Liver (tissue), 9 donors: ENCODE data around the gene AKR1D1. TPM values are rescaled to one million over a fixed set of nuclear protein-coding genes. Genes with fewer than 3 reads are reported as not detected.

ENCODE experiments used
- DNase-seq: peaks from one replicate; pipeline ENCODE4 v3.0.0-alpha.2; 2017; ENCODE audit warnings: low spot score
- H3K27ac ChIP-seq, 2 donors: one replicate each; pipeline ENCODE4 v1.7.0; 2013; ENCODE audit warnings: inconsistent platforms in 2 of 2, low read length in 2 of 2, control low read depth in 1 of 2, low read depth in 1 of 2, mild to moderate bottlenecking in 1 of 2
- H3K27me3 ChIP-seq, 4 donors: one replicate each; pipeline versions ENCODE4 v1.6.1 to v1.7.0; 2013; ENCODE audit warnings: low read length in 3 of 4, inconsistent platforms in 1 of 4, mild to moderate bottlenecking in 1 of 4, moderate library complexity in 1 of 4; ENCODE audit not compliant: control insufficient read depth in 4 of 4, insufficient read depth in 4 of 4
- H3K36me3 ChIP-seq, 4 donors: one replicate each; pipeline versions ENCODE4 v1.6.1 to v1.7.0; 2013; ENCODE audit warnings: low read length in 3 of 4, mild to moderate bottlenecking in 3 of 4, low read depth in 1 of 4, moderate library complexity in 1 of 4; ENCODE audit not compliant: control insufficient read depth in 4 of 4, insufficient read depth in 3 of 4
- H3K4me1 ChIP-seq, 4 donors: one replicate each; pipeline versions ENCODE4 v1.6.1 to v1.7.0; 2013; ENCODE audit warnings: low read length in 3 of 4, mild to moderate bottlenecking in 3 of 4, moderate library complexity in 1 of 4; ENCODE audit not compliant: control insufficient read depth in 4 of 4, insufficient read depth in 4 of 4
- H3K4me3 ChIP-seq, 3 donors: one replicate each; pipeline versions ENCODE4 v1.6.1 to v1.7.0; 2013; ENCODE audit warnings: low read length in 3 of 3, control low read depth in 1 of 3, low read depth in 1 of 3, mild to moderate bottlenecking in 1 of 3
- H3K9ac ChIP-seq, 2 donors: one replicate each; pipeline ENCODE4 v1.7.0; 2013; ENCODE audit warnings: low read length in 2 of 2, mild to moderate bottlenecking in 2 of 2, moderate library complexity in 2 of 2, control low read depth in 1 of 2, low read depth in 1 of 2
- H3K9me3 ChIP-seq, 4 donors: one replicate each; pipeline versions ENCODE4 v1.6.1 to v1.7.0; 2013; ENCODE audit warnings: low read length in 3 of 4; ENCODE audit not compliant: control insufficient read depth in 4 of 4
- ATF3 ChIP-seq: IDR thresholded peaks from 2 replicates; pipeline ENCODE4 v1.6.1; 2016; ENCODE audit warnings: antibody characterized with exemption
- CTCF ChIP-seq: fragments of 150-350 bp; IDR thresholded peaks from 2 replicates; pipeline ENCODE4 v1.5.1; 2017; ENCODE audit warnings: improper control_type of control experiment, low read depth, low read length; ENCODE audit not compliant: missing input control
- EGR1 ChIP-seq, 2 donors: IDR thresholded peaks; 2 replicates each; pipeline ENCODE4 v1.6.1; 2016 to 2018; ENCODE audit warnings: antibody characterized with exemption in 2 of 2, low read depth in 2 of 2
- FOXA1 ChIP-seq: IDR thresholded peaks from 2 replicates; pipeline ENCODE4 v1.6.1; 2016; ENCODE audit warnings: antibody characterized with exemption
- FOXA2 ChIP-seq: IDR thresholded peaks from 2 replicates; pipeline ENCODE4 v1.6.1; 2016; ENCODE audit warnings: antibody characterized with exemption
- GABPA ChIP-seq, 2 donors: IDR thresholded peaks in 1 of 2; conservative IDR thresholded peaks in 1 of 2; 2 replicates each; pipeline ENCODE4 v1.6.1; 2016; ENCODE audit warnings: antibody characterized with exemption in 2 of 2, mild to moderate bottlenecking in 1 of 2, moderate library complexity in 1 of 2
- HNF4A ChIP-seq, 2 donors: conservative IDR thresholded peaks; 2 replicates each; pipeline ENCODE4 v1.6.1; 2016; ENCODE audit warnings: antibody characterized with exemption in 2 of 2, mild to moderate bottlenecking in 2 of 2
- JUND ChIP-seq, 2 donors: IDR thresholded peaks; 2 replicates each; pipeline ENCODE4 v1.6.1; 2016; ENCODE audit warnings: antibody characterized with exemption in 2 of 2
- MAX ChIP-seq: IDR thresholded peaks from 2 replicates; pipeline ENCODE4 v1.6.1; 2016; ENCODE audit warnings: antibody characterized with exemption
- NR2F2 ChIP-seq: IDR thresholded peaks from 2 replicates; pipeline ENCODE4 v1.6.1; 2016; ENCODE audit warnings: antibody characterized with exemption
- RAD21 ChIP-seq, 2 donors: IDR thresholded peaks; 2 replicates each; pipeline ENCODE4 v1.6.1; 2016; ENCODE audit warnings: antibody characterized with exemption in 2 of 2, mild to moderate bottlenecking in 2 of 2
- RXRA ChIP-seq, 2 donors: IDR thresholded peaks; 2 replicates each; pipeline ENCODE4 v1.6.1; 2017 to 2018; ENCODE audit warnings: antibody characterized with exemption in 2 of 2, mild to moderate bottlenecking in 1 of 2
- SP1 ChIP-seq: IDR thresholded peaks from 2 replicates; pipeline ENCODE4 v1.6.1; 2018; ENCODE audit warnings: antibody characterized with exemption, mild to moderate bottlenecking
- TAF1 ChIP-seq: conservative IDR thresholded peaks from 2 replicates; pipeline ENCODE4 v1.6.1; 2016; ENCODE audit warnings: antibody characterized with exemption, mild to moderate bottlenecking
- YY1 ChIP-seq: IDR thresholded peaks from 2 replicates; pipeline ENCODE4 v1.6.1; 2016; ENCODE audit warnings: antibody characterized with exemption, mild to moderate bottlenecking
- ZBTB33 ChIP-seq: IDR thresholded peaks from 2 replicates; pipeline ENCODE4 v1.6.1; 2016; ENCODE audit warnings: antibody characterized with exemption
- WGBS: extraction: QIAGEN DNeasy Blood & Tissue Kit; methylation state at CpG from one replicate; pipeline ENCODE4 v1.1.7; 2013; 5-methylcytosine and 5-hydroxymethylcytosine counted together
- polyA plus RNA-seq, 2 donors: library from polyadenylated mRNA; stranded (reverse) in 1 of 2; unstranded in 1 of 2; fragments of 200-250 nt in 1 of 2; fragments of >200 nt in 1 of 2; fragmentation: Nextera tagmentation in 1 of 2; extraction: Ambion mirVana in 1 of 2; gene quantifications; one replicate each; pipeline versions ENCODE4 v1.2.1 to v1.2.3, GENCODE V29; 2013 to 2015
- total RNA-seq, 2 donors: library from RNA; depleted of rRNA; stranded (reverse); fragments of >200 nt; gene quantifications; one replicate each; pipeline ENCODE4 v1.2.3, GENCODE V29; 2014
- donor health status: healthy.
- donor health status: healthy.
- donor health status: healthy.
- donor health status: healthy.
- donor health status: healthy.

Gene AKR1D1
- total and polyA plus RNA-seq, 4 donors, result 18.6 to 93.9 (median 31.9) TPM

GRCh38 chr7:138151731-138152577 is 75.7 kb downstream of the AKR1D1 start:
- Histone ChIP-seq H3K9ac (no peak overlapping the region), H3K4me1 (peaks cover 0 to 3% (median 0%) of the 10 kb centered on the region in 4 donors), H3K36me3 (no peaks in the 10 kb centered on the region), H3K9me3 (no peaks in the 10 kb centered on the region), H3K27me3 (no peaks in the 10 kb centered on the region), H3K27ac (no peak overlapping the region), H3K4me3 (no peak overlapping the region)
- 63% methylated on average over 4 of the region's 4 CpGs for WGBS
- no peak for TF ChIP-seq ATF3
- no peak for TF ChIP-seq FOXA1
- TF ChIP-seq MAX, result no peak
- peak; percentile 34 to 40 for TF ChIP-seq HNF4A (conservative IDR thresholded peaks at IDR 0.05)
- no peak for TF ChIP-seq CTCF
- TF ChIP-seq RXRA (IDR thresholded peaks at IDR 0.05), result peak in 1 of 2 donors; percentile 14
- TF ChIP-seq EGR1 (IDR thresholded peaks at IDR 0.05; ENCODE audit: low read depth in 2 of 2), result no peak
- no peak for TF ChIP-seq NR2F2
- no peak for DNase-seq

- Histone ChIP-seq H3K4me1 (peaks cover 6 to 18% (median 14%) of the 10 kb centered on the region in 4 donors), H3K9ac (no peak overlapping the region), H3K9me3 (no peaks in the 10 kb centered on the region), H3K27ac (no peak overlapping the region), H3K4me3 (no peak overlapping the region), H3K36me3 (no peaks in the 10 kb centered on the region), H3K27me3 (no peaks in the 10 kb centered on the region)
- no peak for TF ChIP-seq TAF1
- TF ChIP-seq GABPA (IDR thresholded peaks at IDR 0.05 in 1 of 2, conservative IDR thresholded peaks at IDR 0.05 in 1 of 2), result no peak
- TF ChIP-seq HNF4A (conservative IDR thresholded peaks at IDR 0.05), result no peak
- TF ChIP-seq SP1, result no peak
- no peak for TF ChIP-seq JUND (IDR thresholded peaks at IDR 0.05)
- no peak for TF ChIP-seq ZBTB33
- no peak for TF ChIP-seq ATF3
- TF ChIP-seq FOXA2, result no peak
- no peak for TF ChIP-seq RAD21 (IDR thresholded peaks at IDR 0.05)
- TF ChIP-seq YY1, result no peak
- no peak for TF ChIP-seq RXRA (IDR thresholded peaks at IDR 0.05)
- 92% methylated on average over 3 of the region's 3 CpGs for WGBS
- no peak for DNase-seq
Observed at GRCh38 chr7:138154661-138155060, 78.4 kb downstream of the AKR1D1 start.
